Mucosa of stomach (tissue), 1 donor: Measurements from ENCODE around the gene NMNAT2.

Experiments used
- H3K27me3 ChIP-seq: one replicate; pipeline ENCODE4 v1.7.0; 2013; ENCODE audit warnings: mild to moderate bottlenecking, low read length; ENCODE audit not compliant: control insufficient read depth, insufficient read depth
- H3K36me3 ChIP-seq: one replicate; pipeline ENCODE4 v1.7.0; 2013; ENCODE audit warnings: low read length; ENCODE audit not compliant: control insufficient read depth, insufficient read depth
- H3K4me1 ChIP-seq: one replicate; pipeline ENCODE4 v1.7.0; 2013; ENCODE audit warnings: mild to moderate bottlenecking, low read length; ENCODE audit not compliant: control insufficient read depth, insufficient read depth
- H3K4me3 ChIP-seq: one replicate; pipeline ENCODE4 v1.7.0; 2013; ENCODE audit warnings: low read length
- H3K9ac ChIP-seq: one replicate; pipeline ENCODE4 v1.7.0; 2013; ENCODE audit warnings: mild to moderate bottlenecking, low read length, moderate library complexity
- H3K9me3 ChIP-seq: one replicate; pipeline ENCODE4 v1.7.0; 2013; ENCODE audit warnings: mild to moderate bottlenecking, low read length, moderate library complexity; ENCODE audit not compliant: control insufficient read depth
- donor health status: Pancreatic carcinoma.

NMNAT2 gene

DNA sequence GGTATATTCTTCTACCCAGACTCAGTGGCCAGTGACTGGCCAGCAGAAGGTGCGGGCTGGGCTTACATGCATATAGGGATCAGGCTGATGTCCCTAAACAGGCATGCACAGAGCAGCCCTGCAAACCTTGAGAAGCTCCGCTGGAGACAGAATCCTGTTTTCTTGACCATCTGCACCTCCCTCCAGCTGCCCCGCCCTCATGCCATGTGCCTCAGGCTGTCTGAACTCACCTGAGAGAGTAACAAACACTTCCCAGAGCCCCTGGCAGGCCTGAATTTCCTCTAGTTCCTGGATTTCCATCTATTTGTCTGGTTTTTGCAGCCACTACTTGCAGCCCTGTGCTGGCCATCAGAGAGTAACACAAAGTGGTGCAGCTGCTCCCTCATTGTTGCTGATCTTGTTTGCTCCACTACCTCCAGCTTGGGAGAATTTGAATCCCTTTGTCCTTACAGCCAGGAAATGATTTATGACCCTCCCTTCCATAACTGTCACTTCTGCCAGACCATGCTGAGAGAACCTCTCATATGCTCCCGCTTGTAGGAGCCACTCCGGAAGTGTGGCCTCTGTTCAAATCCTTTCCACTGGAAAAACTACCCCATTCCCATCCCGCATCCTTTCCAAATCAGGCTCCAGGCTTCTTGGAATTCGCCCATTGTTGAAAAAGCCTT is 113.6 kb downstream of the NMNAT2 start:
- Histone ChIP-seq H3K9ac (no peak overlapping the region), H3K36me3 (no peaks in the 10 kb centered on the region), H3K4me3 (no peak overlapping the region), H3K4me1 (no peaks in the 10 kb centered on the region), H3K27me3 (no peaks in the 10 kb centered on the region), H3K9me3 (no peaks in the 10 kb centered on the region)

DNA sequence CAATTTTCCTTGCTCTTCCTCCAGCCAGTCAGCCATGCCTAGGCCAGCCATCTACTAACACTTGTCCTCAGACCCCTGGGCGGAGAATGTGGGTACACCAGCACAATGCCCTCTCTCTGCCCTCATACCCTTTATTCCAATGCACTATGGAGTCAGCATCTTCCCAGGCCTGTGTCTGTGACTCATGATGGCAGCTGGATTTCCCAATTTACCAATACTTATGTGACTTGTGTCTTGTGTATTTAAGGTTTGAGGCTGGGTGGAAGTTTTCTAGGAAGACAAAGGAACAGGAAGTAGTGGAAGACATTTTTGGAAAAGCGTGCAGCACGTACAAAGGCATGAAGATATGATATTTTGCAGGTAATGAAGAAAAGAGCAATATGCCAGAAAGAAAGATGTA is 114.3 kb downstream of the NMNAT2 start:
- H3K9me3 ChIP-seq: no peaks in the 10 kb centered on the region
- no peaks in the 10 kb centered on the region for H3K36me3 ChIP-seq
- H3K27me3 ChIP-seq: no peaks in the 10 kb centered on the region
- no peak overlapping the region for H3K9ac ChIP-seq
- no peaks in the 10 kb centered on the region for H3K4me1 ChIP-seq
- no peak overlapping the region for H3K4me3 ChIP-seq

DNA sequence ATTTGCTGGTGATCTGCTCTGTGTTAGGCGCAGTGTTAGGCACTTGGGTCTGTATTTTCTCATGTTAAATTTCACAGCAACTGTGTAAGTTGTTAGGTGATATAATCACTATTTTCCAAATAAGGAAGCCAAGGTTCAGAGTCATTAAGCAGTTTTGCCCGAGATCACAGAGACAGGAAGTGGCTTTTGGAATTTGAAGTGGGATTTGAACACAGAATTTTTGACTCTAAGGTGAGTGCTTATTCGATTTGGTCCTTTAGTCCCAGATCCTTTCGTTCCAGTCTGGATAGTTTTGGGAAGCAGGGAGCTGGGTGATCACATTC is 114.9 kb downstream of the NMNAT2 start:
- no peaks in the 10 kb centered on the region for H3K27me3 ChIP-seq
- H3K4me1 ChIP-seq: no peaks in the 10 kb centered on the region
- H3K4me3 ChIP-seq: no peak overlapping the region

DNA sequence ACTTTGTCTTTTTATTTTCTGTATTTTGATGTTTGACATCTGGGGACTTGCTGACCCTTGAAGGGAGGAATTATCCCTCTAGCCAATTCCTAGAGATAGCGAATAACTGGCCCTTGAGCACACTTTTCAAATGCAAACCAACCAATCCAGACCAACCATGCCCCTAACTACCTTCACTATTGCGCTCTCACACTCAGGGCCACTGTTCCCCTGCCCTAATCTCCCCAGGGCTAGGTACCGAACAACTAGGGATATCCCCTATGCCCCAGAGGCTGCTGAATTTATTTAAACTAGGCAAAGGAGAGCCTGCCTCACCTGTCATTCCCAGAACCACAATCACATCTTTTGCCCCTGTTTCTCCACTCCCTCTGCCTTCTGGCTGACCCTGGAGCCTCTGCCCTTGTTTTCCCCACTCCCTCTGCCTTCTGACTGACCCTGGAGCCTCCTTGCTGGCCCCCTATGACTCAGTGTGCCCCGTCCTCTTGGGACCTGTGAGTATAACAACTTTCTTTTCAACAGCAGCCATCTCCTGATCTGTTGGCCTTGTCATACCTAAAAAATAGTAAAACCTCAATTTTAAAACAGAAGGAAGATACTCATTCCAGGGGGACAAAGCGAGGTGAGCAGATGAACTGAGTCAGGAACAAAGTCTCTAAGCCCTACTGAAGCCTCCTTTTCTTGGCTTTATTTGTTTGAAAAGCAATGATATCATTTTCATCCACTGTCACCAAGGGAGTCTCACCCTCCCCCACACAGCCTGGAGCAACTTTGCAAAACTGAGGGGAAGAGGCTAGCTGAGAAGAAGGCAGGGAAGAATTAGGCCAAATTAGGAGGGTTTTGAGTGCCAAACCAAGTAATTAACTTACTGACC is 115.5 kb downstream of the NMNAT2 start:
- Histone ChIP-seq H3K9ac (no peak overlapping the region), H3K27me3 (no peaks in the 10 kb centered on the region), H3K4me3 (no peak overlapping the region), H3K36me3 (no peaks in the 10 kb centered on the region), H3K4me1 (no peaks in the 10 kb centered on the region), H3K9me3 (no peaks in the 10 kb centered on the region)

More for the DNA sequence above, 114.9 kb downstream of the NMNAT2 start:
- H3K9me3 ChIP-seq: no peaks in the 10 kb centered on the region
- H3K9ac ChIP-seq: no peak overlapping the region
- no peaks in the 10 kb centered on the region for H3K36me3 ChIP-seq

DNA sequence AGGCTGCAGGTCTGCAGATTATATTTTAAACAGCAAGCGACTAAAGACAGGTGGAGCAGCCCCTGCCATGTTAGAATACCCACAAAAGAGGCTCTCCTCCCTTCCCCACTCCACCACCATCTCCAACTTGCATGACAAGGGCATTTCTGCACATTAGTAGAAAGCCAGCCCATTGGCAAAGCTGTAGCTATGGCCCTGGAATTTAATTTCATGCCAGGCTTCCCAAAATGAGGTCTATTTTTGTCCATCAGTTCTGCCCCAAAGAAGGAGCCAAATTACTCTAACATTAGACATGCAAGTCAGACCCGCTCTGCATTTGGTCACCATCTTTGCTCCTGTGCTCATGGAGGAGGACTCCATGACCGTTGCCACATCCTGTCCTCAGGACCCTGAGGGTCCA is 116.9 kb downstream of the NMNAT2 start:
- H3K4me1 ChIP-seq: no peaks in the 10 kb centered on the region
- no peak overlapping the region for H3K9ac ChIP-seq
- no peaks in the 10 kb centered on the region for H3K9me3 ChIP-seq
- no peaks in the 10 kb centered on the region for H3K27me3 ChIP-seq
- H3K36me3 ChIP-seq: no peaks in the 10 kb centered on the region
- H3K4me3 ChIP-seq: no peak overlapping the region

DNA sequence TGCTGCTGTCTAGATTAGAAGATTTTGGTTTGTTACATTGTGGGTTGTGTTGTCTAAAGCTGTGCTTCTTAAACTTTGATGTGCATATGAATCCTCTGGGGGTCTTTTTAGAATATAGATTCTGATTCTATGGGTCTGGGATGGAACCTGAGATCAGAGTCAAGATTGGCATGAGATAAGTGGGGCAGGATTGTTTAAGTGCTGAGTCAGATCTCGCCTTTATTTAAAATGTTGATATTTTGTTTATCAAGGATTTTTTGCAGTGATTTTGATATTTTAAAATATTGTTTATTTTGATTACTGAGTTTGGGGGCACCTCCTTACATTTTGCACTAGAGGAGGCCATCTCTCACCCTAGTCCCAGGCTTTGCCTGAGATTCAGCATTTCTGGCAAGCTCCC is 117.4 kb downstream of the NMNAT2 start:
- no peak overlapping the region for H3K9ac ChIP-seq
- no peak overlapping the region for H3K4me3 ChIP-seq
- H3K4me1 ChIP-seq: no peaks in the 10 kb centered on the region
- H3K9me3 ChIP-seq: no peaks in the 10 kb centered on the region
- H3K27me3 ChIP-seq: no peaks in the 10 kb centered on the region
- no peaks in the 10 kb centered on the region for H3K36me3 ChIP-seq

DNA sequence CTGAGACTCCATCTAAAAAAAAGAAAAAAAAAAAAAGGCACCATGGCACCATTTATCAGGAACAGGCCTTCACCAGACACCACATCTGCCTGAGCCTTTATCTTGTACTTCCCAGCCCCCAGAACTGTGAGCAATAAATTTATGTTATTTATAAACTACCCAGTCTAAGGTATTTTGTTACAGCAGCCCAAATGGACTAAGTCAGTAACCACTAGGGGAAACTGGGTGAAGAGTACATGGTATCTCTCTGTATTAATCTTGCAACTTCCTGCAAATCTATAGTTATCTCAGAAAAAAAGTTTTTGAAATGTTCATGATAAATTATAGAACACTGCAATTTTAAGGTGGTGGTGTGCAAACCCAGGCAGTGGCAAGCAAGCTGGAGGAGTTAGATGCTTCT is 117.8 kb downstream of the NMNAT2 start:
- no peak overlapping the region for H3K9ac ChIP-seq
- no peaks in the 10 kb centered on the region for H3K27me3 ChIP-seq
- no peak overlapping the region for H3K4me3 ChIP-seq

DNA sequence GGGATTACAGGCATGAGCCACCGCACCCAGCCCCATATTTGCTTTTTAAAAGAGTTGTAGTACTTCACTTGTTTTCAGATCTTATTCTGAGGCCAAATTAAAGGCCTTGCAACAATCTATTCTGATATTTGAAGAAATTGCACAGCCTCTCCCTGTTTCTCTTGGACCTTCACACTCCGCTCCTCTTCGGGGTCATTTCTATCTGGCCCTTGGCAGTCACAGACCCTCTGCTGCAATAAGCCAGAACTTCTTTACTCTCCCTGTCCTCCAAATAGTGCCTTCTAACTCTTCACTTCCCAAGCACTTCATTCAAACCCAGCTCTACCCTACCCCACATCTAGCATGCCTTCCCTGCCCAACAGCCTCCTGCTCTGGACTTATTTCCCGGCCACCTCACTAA is 121.4 kb downstream of the NMNAT2 start:
- H3K9ac ChIP-seq: no peak overlapping the region
- H3K36me3 ChIP-seq: no peaks in the 10 kb centered on the region
- H3K4me3 ChIP-seq: no peak overlapping the region
- no peaks in the 10 kb centered on the region for H3K9me3 ChIP-seq
- H3K27me3 ChIP-seq: no peaks in the 10 kb centered on the region
- no peaks in the 10 kb centered on the region for H3K4me1 ChIP-seq

More for the DNA sequence above, 117.8 kb downstream of the NMNAT2 start:
- Histone ChIP-seq H3K4me1 (no peaks in the 10 kb centered on the region), H3K36me3 (no peaks in the 10 kb centered on the region), H3K9me3 (no peaks in the 10 kb centered on the region)

DNA sequence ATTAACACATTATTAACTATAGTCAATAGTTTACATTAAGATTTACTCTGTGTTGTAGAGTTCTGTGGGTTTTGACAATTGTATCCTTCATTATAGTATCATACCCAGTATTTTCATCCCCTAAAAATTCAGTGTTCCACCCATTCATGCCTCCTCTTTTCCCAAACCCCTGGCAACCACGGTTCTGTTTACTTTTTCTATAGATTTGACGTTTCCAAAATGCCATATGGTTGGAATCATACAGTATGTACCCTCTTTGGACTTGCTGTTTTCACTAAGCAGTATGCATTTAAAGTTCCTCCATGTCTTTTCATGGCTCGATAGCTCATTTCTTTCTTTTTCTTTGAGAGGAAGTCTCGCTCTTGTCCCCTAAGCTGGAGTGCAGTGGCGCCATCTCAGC is 122.7 kb downstream of the NMNAT2 start:
- Histone ChIP-seq H3K9me3 (no peaks in the 10 kb centered on the region), H3K27me3 (no peaks in the 10 kb centered on the region), H3K4me3 (no peak overlapping the region), H3K4me1 (no peaks in the 10 kb centered on the region), H3K36me3 (no peaks in the 10 kb centered on the region), H3K9ac (no peak overlapping the region)

DNA sequence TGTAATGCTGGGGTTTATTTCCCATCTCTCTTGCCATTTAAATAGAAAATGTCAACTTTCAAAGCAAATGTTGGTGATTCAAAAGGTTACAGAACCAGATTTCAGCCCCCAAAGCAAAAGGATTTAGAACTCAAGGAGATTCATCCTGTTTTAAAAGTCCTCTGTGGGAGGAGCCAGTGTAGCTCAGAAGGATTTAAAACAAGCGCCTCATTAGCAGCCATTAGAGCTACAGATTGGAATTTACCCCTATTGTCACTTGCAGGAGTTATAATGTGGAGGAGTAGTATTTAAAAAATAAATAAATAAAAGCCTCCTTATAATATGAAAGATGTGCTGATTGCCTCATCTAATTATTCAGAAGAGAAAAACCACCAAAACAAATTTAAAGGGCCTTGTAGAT is 124.3 kb downstream of the NMNAT2 start:
- Histone ChIP-seq H3K27me3 (no peaks in the 10 kb centered on the region), H3K36me3 (no peaks in the 10 kb centered on the region), H3K4me3 (no peak overlapping the region), H3K4me1 (no peaks in the 10 kb centered on the region), H3K9ac (no peak overlapping the region), H3K9me3 (no peaks in the 10 kb centered on the region)

DNA sequence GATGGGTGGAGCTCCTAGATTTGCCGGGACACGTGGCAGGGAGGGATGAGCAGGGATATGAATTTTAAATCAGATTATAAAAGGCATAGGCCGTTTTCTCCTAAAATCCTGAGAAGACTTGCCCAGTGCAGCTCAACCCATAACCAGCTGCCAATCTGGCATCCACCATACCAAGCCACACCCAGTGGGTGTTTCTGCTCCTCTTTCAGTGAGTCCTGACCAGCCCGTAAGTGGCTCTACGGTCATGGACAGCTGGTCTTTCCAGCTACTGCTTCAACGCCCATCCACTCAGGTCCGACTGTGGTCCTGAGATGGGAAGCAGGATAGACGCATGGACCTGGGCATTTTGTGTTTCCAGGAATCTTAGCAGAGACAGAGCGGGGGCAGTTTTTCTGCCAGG is 124.9 kb downstream of the NMNAT2 start:
- Histone ChIP-seq H3K4me3 (no peak overlapping the region), H3K9me3 (no peaks in the 10 kb centered on the region), H3K4me1 (no peaks in the 10 kb centered on the region), H3K36me3 (no peaks in the 10 kb centered on the region), H3K27me3 (no peaks in the 10 kb centered on the region), H3K9ac (no peak overlapping the region)

DNA sequence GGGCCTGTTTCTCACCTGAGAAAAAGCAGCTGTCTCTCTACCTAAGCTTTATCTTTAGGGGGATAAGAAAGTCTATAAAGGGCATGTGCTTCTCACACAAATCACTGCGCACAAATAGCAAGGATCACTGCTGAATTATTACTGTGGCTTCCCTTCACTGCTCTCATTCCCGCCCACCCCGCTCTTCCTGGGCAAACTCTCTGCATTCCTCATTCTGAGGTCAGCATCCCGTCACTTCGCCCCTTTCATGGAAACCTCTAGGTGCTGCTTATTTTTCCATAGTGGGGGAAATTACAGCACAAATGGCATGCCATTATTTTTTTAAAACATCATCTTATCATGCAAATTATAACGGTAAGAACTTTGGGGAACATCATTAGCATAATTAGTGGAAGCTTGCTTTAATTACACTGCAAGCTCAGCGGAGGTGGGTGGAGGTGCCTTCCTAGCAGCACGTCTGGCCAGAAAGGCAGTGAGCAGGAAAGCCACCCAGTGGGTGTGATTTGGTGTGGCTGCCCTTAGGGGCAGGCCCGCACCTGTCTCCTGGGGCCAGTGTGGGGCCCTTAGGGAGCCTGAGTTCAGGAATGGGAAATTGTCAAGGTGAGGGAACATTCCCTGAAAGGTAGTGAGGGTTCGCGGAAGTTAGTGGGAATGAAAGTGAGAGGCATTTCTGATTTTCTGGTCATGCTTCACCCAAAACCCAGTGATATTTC is 126.2 kb downstream of the NMNAT2 start:
- H3K9ac ChIP-seq: no peak overlapping the region
- H3K36me3 ChIP-seq: no peaks in the 10 kb centered on the region
- H3K4me1 ChIP-seq: no peaks in the 10 kb centered on the region
- H3K27me3 ChIP-seq: no peaks in the 10 kb centered on the region
- H3K9me3 ChIP-seq: no peaks in the 10 kb centered on the region
- H3K4me3 ChIP-seq: no peak overlapping the region
